HepG2 (cell line): ENCODE measurements around the gene PRR36. TPM values are rescaled to one million over a fixed set of nuclear protein-coding genes. Genes with fewer than 3 reads are reported as not detected.
A peak's percentile ranks its signal among the peaks of the same experiment; 100 is the strongest.

ENCODE experiments used
- CEBPG ChIP-seq: IDR thresholded peaks from 2 replicates; pipeline ENCODE4 v1.6.1; 2016
- EP300 ChIP-seq, 3 experiments: sonication (generic) in 1 of 3; formaldehyde crosslinking in 1 of 3; IDR thresholded peaks; 2 replicates each; pipeline versions ENCODE4 v1.5.1 to v1.6.1; 2011 to 2020; ENCODE audit warnings: low read depth in 2 of 3, low read length in 2 of 3, borderline replicate concordance in 1 of 3, improper control_type of control experiment in 1 of 3, mild to moderate bottlenecking in 1 of 3, missing genetic modification reagents in 1 of 3, moderate library complexity in 1 of 3
- FOXA3 ChIP-seq: IDR thresholded peaks from 2 replicates; pipeline ENCODE4 v1.6.1; 2016; ENCODE audit warnings: missing genetic modification reagents, missing compliant biosample characterization
- GABPA ChIP-seq, 2 experiments: IDR thresholded peaks; 2 replicates each; pipeline ENCODE4 v1.6.1; 2011 to 2016; ENCODE audit warnings: low read depth in 2 of 2, low read length in 1 of 2, missing biosample characterization in 1 of 2, missing genetic modification characterization in 1 of 2
- HNF4A ChIP-seq: sonication (generic); formaldehyde crosslinking; IDR thresholded peaks from 2 replicates; pipeline ENCODE4 v1.4.0; 2020; ENCODE audit warnings: missing genetic modification reagents
- KDM2A ChIP-seq: sonication (generic); formaldehyde crosslinking; IDR thresholded peaks from 2 replicates; pipeline ENCODE4 v1.4.0; 2020; ENCODE audit warnings: low read depth, missing genetic modification reagents, borderline replicate concordance
- MAZ ChIP-seq, 2 experiments: sonication (generic) in 1 of 2; formaldehyde crosslinking in 1 of 2; IDR thresholded peaks; 2 replicates each; pipeline versions ENCODE4 v1.5.0 to v1.6.1; 2012 to 2020; ENCODE audit warnings: low read depth in 2 of 2, mild to moderate bottlenecking in 2 of 2, borderline replicate concordance in 1 of 2, improper control_type of control experiment in 1 of 2, low read length in 1 of 2, missing genetic modification reagents in 1 of 2, moderate library complexity in 1 of 2
- MEIS2 ChIP-seq: sonication (generic); formaldehyde crosslinking; IDR thresholded peaks from 2 replicates; pipeline ENCODE4 v1.9.0; 2021; ENCODE audit warnings: mild to moderate bottlenecking, missing genetic modification reagents
- MXI1 ChIP-seq: IDR thresholded peaks from 3 replicates; pipeline ENCODE4 v1.6.1; 2012; ENCODE audit warnings: low read depth, low read length, inconsistent platforms, borderline replicate concordance
- MYC ChIP-seq: sonication (generic); formaldehyde crosslinking; IDR thresholded peaks from 2 replicates; pipeline ENCODE4 v1.9.0; 2021; ENCODE audit warnings: missing genetic modification reagents, borderline replicate concordance
- NONO ChIP-seq, 2 experiments: fragments of 450-650 bp in 1 of 2; sonication (generic) in 1 of 2; formaldehyde crosslinking in 1 of 2; IDR thresholded peaks in 1 of 2; conservative IDR thresholded peaks in 1 of 2; 2 replicates each; pipeline versions ENCODE4 v1.6.1 to v1.8.0; 2017 to 2022; ENCODE audit warnings: mild to moderate bottlenecking in 1 of 2, missing genetic modification reagents in 1 of 2, moderate library complexity in 1 of 2
- NPAS2 ChIP-seq: sonication (generic); formaldehyde crosslinking; IDR thresholded peaks from 2 replicates; pipeline ENCODE4 v1.8.0; 2022; ENCODE audit warnings: mild to moderate bottlenecking, missing genetic modification reagents, borderline replicate concordance
- PHF20 ChIP-seq: sonication (generic); formaldehyde crosslinking; IDR thresholded peaks from 2 replicates; pipeline ENCODE4 v1.5.0; 2020; ENCODE audit warnings: mild to moderate bottlenecking, missing genetic modification reagents
- SPEN ChIP-seq: sonication (generic); formaldehyde crosslinking; IDR thresholded peaks from 2 replicates; pipeline ENCODE4 v1.5.1; 2020; ENCODE audit warnings: low read depth, mild to moderate bottlenecking, missing genetic modification reagents
- TCF12 ChIP-seq, 2 experiments: fragments of 450-650 bp in 1 of 2; sonication (generic) in 1 of 2; formaldehyde crosslinking in 1 of 2; IDR thresholded peaks; 2 replicates each; pipeline versions ENCODE4 v1.6.1 to v1.8.0; 2017 to 2022; ENCODE audit warnings: antibody characterized with exemption in 1 of 2, mild to moderate bottlenecking in 1 of 2, missing genetic modification reagents in 1 of 2, moderate library complexity in 1 of 2
- TFDP1 ChIP-seq: IDR thresholded peaks from 2 replicates; pipeline ENCODE4 v1.6.1; 2016; ENCODE audit warnings: missing compliant biosample characterization, missing genetic modification reagents, borderline replicate concordance
- ZGPAT ChIP-seq: IDR thresholded peaks from 2 replicates; pipeline ENCODE4 v1.6.1; 2016; ENCODE audit warnings: mild to moderate bottlenecking
- ZNF136 ChIP-seq: sonication (generic); formaldehyde crosslinking; IDR thresholded peaks from 2 replicates; pipeline ENCODE4 v1.8.1; 2022; ENCODE audit warnings: low read depth, mild to moderate bottlenecking, moderate library complexity, missing genetic modification reagents
- ZNF253 ChIP-seq: sonication (generic); formaldehyde crosslinking; IDR thresholded peaks from 2 replicates; pipeline ENCODE4 v1.8.0; 2022; ENCODE audit warnings: mild to moderate bottlenecking, missing genetic modification reagents, borderline replicate concordance
- ZNF609 ChIP-seq: sonication (generic); formaldehyde crosslinking; IDR thresholded peaks from 2 replicates; pipeline ENCODE4 v1.4.0; 2020; ENCODE audit warnings: mild to moderate bottlenecking, missing genetic modification reagents, borderline replicate concordance
- polyA plus RNA-seq, 8 experiments: library from polyadenylated mRNA; depleted of rRNA in 3 of 8; stranded (reverse) in 7 of 8; unstranded in 1 of 8; fragments of >200 nt; fragmentation: Illumina TruSeq in 4 of 8; extraction: Trizol in 4 of 8; gene quantifications; 2 replicates each; pipeline versions ENCODE4 v1.2.1 to v1.2.3, GENCODE V29; 2011 to 2016; ENCODE audit warnings: low read depth in 4 of 8, missing spikeins in 1 of 8, mixed read lengths in 1 of 8; ENCODE audit not compliant: insufficient read depth in 1 of 8
- total RNA-seq, 5 experiments: library from RNA; depleted of rRNA; stranded (reverse); fragments of >200 nt; fragmentation: Illumina TruSeq; extraction: Trizol; gene quantifications; 2 replicates each; pipeline ENCODE4 v1.2.3, GENCODE V29; 2016; ENCODE audit warnings: low read depth in 1 of 5

PRR36 gene
- total and polyA plus RNA-seq, 2 of the 13 experiments (the other 11 are each of a cell fraction or from before 2014, with no cell fraction given): 0.07 to 0.17 TPM

GRCh38 chr19:7897292-7897691 is 23.1 kb upstream of the PRR36 start (continued):
- TF ChIP-seq ZGPAT (CRISPR knock-in tag) (peak; percentile 71; the same call in 1 of the 2 replicates), HNF4A (CRISPR knock-in tag) (peak; percentile 71), MEIS2 (CRISPR knock-in tag) (no peak), ZNF609 (CRISPR knock-in tag) (0 out of 2 replicates have a peak, but pooled peaks have one; percentile 53), TFDP1 (CRISPR knock-in tag) (no peak), EP300 (IDR thresholded peaks at IDR 0.05; ENCODE audit: low read depth in 2 of 2, low read length in 2 of 2) (peak in 1 of 2 experiments; percentile 50; a peak in 1 of 4 replicates), EP300 (CRISPR knock-in tag; IDR thresholded peaks at IDR 0.05; ENCODE audit: borderline replicate concordance) (no peak), PHF20 (CRISPR knock-in tag) (no peak), GABPA (IDR thresholded peaks at IDR 0.05; ENCODE audit: low read depth, low read length) (no peak), GABPA (CRISPR knock-in tag; IDR thresholded peaks at IDR 0.05; ENCODE audit: low read depth) (no peak), FOXA3 (CRISPR knock-in tag) (peak; percentile 44), KDM2A (CRISPR knock-in tag) (no peak), ZNF136 (CRISPR knock-in tag) (no peak), MXI1 (peak; percentile 11; the same call in 1 of the 3 replicates), MYC (CRISPR knock-in tag) (peak; percentile 29; the same call in 1 of the 2 replicates), NPAS2 (CRISPR knock-in tag) (no peak), NONO (IDR thresholded peaks at IDR 0.05) (no peak), NONO (CRISPR knock-in tag; conservative IDR thresholded peaks at IDR 0.05) (0 out of 2 replicates have a peak, but pooled peaks have one; percentile 20), ZNF253 (CRISPR knock-in tag) (no peak), CEBPG (peak; percentile 88), SPEN (CRISPR knock-in tag) (peak; percentile 75; the same call in 1 of the 2 replicates), MAZ (IDR thresholded peaks at IDR 0.05; ENCODE audit: borderline replicate concordance, low read depth, low read length) (peak; percentile 95), MAZ (CRISPR knock-in tag; IDR thresholded peaks at IDR 0.05; ENCODE audit: low read depth) (peak; percentile 53), TCF12 (IDR thresholded peaks at IDR 0.05) (no peak), TCF12 (CRISPR knock-in tag; IDR thresholded peaks at IDR 0.05) (peak; percentile 27; the same call in 1 of the 2 replicates)
